ENCODE data around the gene PRAME. TPM values are rescaled to one million over a fixed set of nuclear protein-coding genes. Genes with fewer than 3 reads are reported as not detected.

Gene PRAME
- total and polyA plus RNA-seq, 10 of the 15 experiments (the other 5 are each of a cell fraction or from before 2014, with no cell fraction given) = 0.40 to 2.5 (median 0.65) TPM

DNA sequence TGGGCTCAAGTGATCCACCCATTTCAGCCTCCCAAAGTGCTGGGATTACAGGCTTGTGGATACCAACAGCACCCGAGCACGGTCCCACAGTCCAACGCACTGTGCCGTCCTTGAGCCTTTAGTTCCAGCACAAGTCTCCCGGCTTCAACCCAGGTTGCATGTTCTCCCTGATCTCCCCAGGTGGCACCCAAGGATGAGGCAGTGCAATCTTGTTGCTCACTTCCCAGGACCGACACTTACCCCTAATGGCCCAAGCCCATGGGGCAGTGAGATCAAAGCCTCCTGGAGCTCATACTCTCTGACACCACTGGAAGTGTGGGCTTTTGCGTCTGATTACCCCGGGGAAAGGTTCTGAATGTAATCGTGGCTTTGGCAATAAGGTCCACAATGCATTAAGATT is 3.5 kb downstream of the PRAME start (continued):
- TF ChIP-seq, protein P1, sequence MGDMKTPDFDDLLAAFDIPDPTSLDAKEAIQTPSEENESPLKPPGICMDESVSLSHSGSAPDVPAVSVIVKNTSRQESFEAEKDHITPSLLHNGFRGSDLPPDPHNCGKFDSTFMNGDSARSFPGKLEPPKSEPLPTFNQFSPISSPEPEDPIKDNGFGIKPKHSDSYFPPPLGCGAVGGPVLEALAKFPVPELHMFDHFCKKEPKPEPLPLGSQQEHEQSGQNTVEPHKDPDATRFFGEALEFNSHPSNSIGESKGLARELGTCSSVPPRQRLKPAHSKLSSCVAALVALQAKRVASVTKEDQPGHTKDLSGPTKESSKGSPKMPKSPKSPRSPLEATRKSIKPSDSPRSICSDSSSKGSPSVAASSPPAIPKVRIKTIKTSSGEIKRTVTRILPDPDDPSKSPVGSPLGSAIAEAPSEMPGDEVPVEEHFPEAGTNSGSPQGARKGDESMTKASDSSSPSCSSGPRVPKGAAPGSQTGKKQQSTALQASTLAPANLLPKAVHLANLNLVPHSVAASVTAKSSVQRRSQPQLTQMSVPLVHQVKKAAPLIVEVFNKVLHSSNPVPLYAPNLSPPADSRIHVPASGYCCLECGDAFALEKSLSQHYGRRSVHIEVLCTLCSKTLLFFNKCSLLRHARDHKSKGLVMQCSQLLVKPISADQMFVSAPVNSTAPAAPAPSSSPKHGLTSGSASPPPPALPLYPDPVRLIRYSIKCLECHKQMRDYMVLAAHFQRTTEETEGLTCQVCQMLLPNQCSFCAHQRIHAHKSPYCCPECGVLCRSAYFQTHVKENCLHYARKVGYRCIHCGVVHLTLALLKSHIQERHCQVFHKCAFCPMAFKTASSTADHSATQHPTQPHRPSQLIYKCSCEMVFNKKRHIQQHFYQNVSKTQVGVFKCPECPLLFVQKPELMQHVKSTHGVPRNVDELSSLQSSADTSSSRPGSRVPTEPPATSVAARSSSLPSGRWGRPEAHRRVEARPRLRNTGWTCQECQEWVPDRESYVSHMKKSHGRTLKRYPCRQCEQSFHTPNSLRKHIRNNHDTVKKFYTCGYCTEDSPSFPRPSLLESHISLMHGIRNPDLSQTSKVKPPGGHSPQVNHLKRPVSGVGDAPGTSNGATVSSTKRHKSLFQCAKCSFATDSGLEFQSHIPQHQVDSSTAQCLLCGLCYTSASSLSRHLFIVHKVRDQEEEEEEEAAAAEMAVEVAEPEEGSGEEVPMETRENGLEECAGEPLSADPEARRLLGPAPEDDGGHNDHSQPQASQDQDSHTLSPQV (IDR thresholded peaks at IDR 0.05) = no peak
- no peak for TF ChIP-seq SIX5 (IDR thresholded peaks at IDR 0.05; ENCODE audit: low read depth, low read length, severe bottlenecking)
- no peak for TF ChIP-seq RAD51 (IDR thresholded peaks at IDR 0.05)
- no peak for TF ChIP-seq YY1 (IDR thresholded peaks at IDR 0.05; ENCODE audit: low read depth, low read length)
- no peak for TF ChIP-seq KLF5 (IDR thresholded peaks at IDR 0.05; ENCODE audit: partially characterized antibody)
- no peak for TF ChIP-seq TCF3 (IDR thresholded peaks at IDR 0.05; ENCODE audit: borderline replicate concordance, insufficient read depth, low read depth, low read length)
- no peak for TF ChIP-seq POLR2AphosphoS2 (IDR thresholded peaks at IDR 0.05; ENCODE audit: low read depth, low read length)

All from GM12878 (cell line).